Vagina (tissue), 2 donors: Measurements from ENCODE around the gene TIMP2.

Experiments used
- CTCF ChIP-seq, 3 experiments: fragments of 450-650 bp in 2 of 3; fragments of 200-600 bp in 1 of 3; sonication (generic) in 1 of 3; IDR thresholded peaks; one replicate each; pipeline ENCODE4 v1.5.1; 2017 to 2019; ENCODE audit warnings: antibody characterized with exemption in 3 of 3, mild to moderate bottlenecking in 2 of 3, moderate library complexity in 2 of 3
- POLR2A ChIP-seq, 2 donors: fragments of 450-650 bp; IDR thresholded peaks; one replicate each; pipeline ENCODE4 v1.6.1; 2017; ENCODE audit warnings: antibody characterized with exemption in 2 of 2, mild to moderate bottlenecking in 2 of 2, moderate library complexity in 2 of 2
- POLR2AphosphoS5 ChIP-seq, 2 donors: sonication (generic); formaldehyde crosslinking; IDR thresholded peaks; one replicate each; pipeline ENCODE4 v1.9.0; 2017; ENCODE audit warnings: antibody characterized with exemption in 2 of 2, mild to moderate bottlenecking in 2 of 2, low read depth in 1 of 2; ENCODE audit not compliant: insufficient read depth in 1 of 2

DNA sequence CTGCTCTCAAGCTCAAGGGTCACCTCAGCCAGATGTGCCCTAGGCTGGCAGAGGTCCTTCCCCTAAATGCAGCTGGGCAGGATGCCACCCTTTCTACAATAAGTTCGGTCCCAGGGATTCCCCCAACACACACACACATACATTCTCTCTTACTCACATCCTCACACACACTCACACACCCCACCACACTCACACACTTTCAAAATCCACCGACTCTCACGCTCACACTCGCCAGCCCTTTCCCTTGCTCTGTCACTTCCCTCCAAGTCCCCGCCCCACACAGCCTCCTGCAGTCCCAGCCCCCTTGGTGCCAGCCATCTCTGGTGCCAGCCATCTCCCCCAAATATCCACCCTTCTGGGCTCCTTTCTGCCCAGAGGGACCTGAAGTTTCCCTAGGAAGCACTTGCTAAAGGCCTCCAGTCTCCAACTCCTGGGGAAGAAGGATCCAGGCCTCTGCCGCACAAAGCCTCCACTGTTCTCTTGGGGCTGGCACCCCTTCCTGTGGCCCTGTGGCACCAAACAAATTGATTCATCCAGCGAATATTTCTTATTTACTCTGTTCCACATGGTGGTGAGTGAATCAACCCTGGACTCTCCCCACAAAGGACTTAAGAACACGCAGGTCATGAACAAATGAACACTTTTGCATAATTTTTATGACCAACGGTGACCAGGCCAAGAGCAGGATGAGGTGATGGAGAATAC, 80.7 kb downstream of the TIMP2 start:
- TF ChIP-seq CTCF (IDR thresholded peaks at IDR 0.05) (no peak), POLR2AphosphoS5 (IDR thresholded peaks at IDR 0.05; ENCODE audit: insufficient read depth in 1 of 2, low read depth in 1 of 2) (no peak), POLR2A (IDR thresholded peaks at IDR 0.05) (no peak)
